Heart left ventricle (tissue), 16 donors: ENCODE data around the gene TIAM2. TPM values are rescaled to one million over a fixed set of nuclear protein-coding genes. Genes with fewer than 3 reads are reported as not detected.

Source experiments
- ATAC-seq, 4 donors: fragments of 200-7000 bp; cut with Tn5 transposase; one replicate each; pipeline ENCODE4 v1.9.1; 2020 to 2022; ENCODE audit warnings: moderate library complexity in 4 of 4, mild to moderate bottlenecking in 3 of 4, moderate number of reproducible peaks in 1 of 4
- DNase-seq, 5 donors: peaks; one replicate each; pipeline ENCODE4 v3.0.0-alpha.2; 2020
- H3K27ac ChIP-seq, 12 donors: fragments of 200-600 bp; sonication (generic) in 4 of 12; one replicate each; pipeline versions ENCODE4 v1.5.0 to v1.8.0; 2016 to 2022; ENCODE audit warnings: mild to moderate bottlenecking in 2 of 12
- H3K27me3 ChIP-seq, 9 donors: fragments of 200-600 bp; sonication (generic) in 2 of 9; one replicate each; pipeline versions ENCODE4 v1.5.1 to v1.8.0; 2016 to 2022; ENCODE audit warnings: mild to moderate bottlenecking in 3 of 9
- H3K36me3 ChIP-seq, 9 donors: fragments of 200-600 bp; sonication (generic) in 2 of 9; one replicate each; pipeline versions ENCODE4 v1.5.0 to v1.8.0; 2018 to 2022; ENCODE audit warnings: mild to moderate bottlenecking in 2 of 9
- H3K4me1 ChIP-seq, 12 donors: fragments of 200-600 bp; sonication (generic) in 4 of 12; one replicate each; pipeline versions ENCODE4 v1.5.0 to v1.8.0; 2016 to 2022; ENCODE audit warnings: mild to moderate bottlenecking in 3 of 12
- H3K4me3 ChIP-seq, 12 donors: fragments of 200-600 bp; sonication (generic) in 4 of 12; one replicate each; pipeline versions ENCODE4 v1.5.0 to v1.8.0; 2017 to 2022; ENCODE audit warnings: mild to moderate bottlenecking in 9 of 12, moderate library complexity in 4 of 12
- H3K9me3 ChIP-seq, 12 donors: fragments of 200-600 bp; sonication (generic) in 4 of 12; one replicate each; pipeline versions ENCODE4 v1.5.0 to v1.8.0; 2016 to 2022; ENCODE audit warnings: mild to moderate bottlenecking in 1 of 12
- CTCF ChIP-seq, 12 donors: fragments of 200-600 bp; sonication (generic) in 4 of 12; IDR thresholded peaks; one replicate each; pipeline versions ENCODE4 v1.5.0 to v1.8.0; 2018 to 2022; ENCODE audit warnings: antibody characterized with exemption in 12 of 12, mild to moderate bottlenecking in 5 of 12
- POLR2A ChIP-seq, 2 donors: fragments of 450-650 bp; IDR thresholded peaks; one replicate each; pipeline ENCODE4 v1.6.1; 2017; ENCODE audit warnings: antibody characterized with exemption in 2 of 2, mild to moderate bottlenecking in 2 of 2, moderate library complexity in 2 of 2
- WGBS, 4 donors: extraction: QIAGEN DNeasy Blood & Tissue Kit in 2 of 4; methylation state at CpG; one replicate each; pipeline versions ENCODE4 v1.1.5 to v1.1.7; 2013 to 2018; 5-methylcytosine and 5-hydroxymethylcytosine counted together
- intact Hi-C, 10 donors: fragments of 100-400 bp; cut with DNase I; formaldehyde crosslinking; loops; one replicate each; pipeline versions ENCODE4 v1.11.1 to v1.14.2; 2022
- polyA plus RNA-seq, 2 donors: library from polyadenylated mRNA; stranded (reverse); fragments of 200-250 nt; gene quantifications; one replicate each; pipeline ENCODE4 v1.2.3, GENCODE V29; 2013
- total RNA-seq, 9 donors: library from RNA; depleted of rRNA in 2 of 9; stranded (reverse); fragments of >200 nt in 2 of 9; fragmentation: NEBNext Ultra II Directional in 3 of 9; extraction: Animal tissue kit (Norgen Biotek cat#: 25700) in 3 of 9; gene quantifications; one replicate each; pipeline versions ENCODE4 v1.1.0 to v1.2.4, GENCODE V29; 2016 to 2023
- donor health status: ischemic (EF 13 %, LVEDD 7.1; RV severe dilation, severe dysfunction).
- donor health status: healthy with polysubstance abuse.
- donor health status: DM: no; HTN: yes; CAD: no.
- donor health status: DM: no; HTN: no; CAD: no.
- donor health status: ischemic (EF 25% LVEDD 6.9; RV normal size, moderate dysfunction).
- donor health status: ischemic (EF 25% LVEDD 5.7; RV mildly dilated, moderate dysfunction).
- donor health status: healthy.
- donor health status: DM: yes; HTN: yes; CAD: no.
- donor health status: ischemic (EF 35%, LVEDD 5.7; RV mildly dilated, moderate dysfunction).
- donor health status: nonischemic (EF 11% LVEDD 7.7; RV severe dilation, severe dysfunction).
- donor health status: DM: yes; HTN: yes; CAD: no.
- donor health status: PGD.
- donor health status: ischemic (EF 29% LVEDD 5.4; RV normal size, mild dysfunction).
- donor health status: nonischemic (EF 23%, LVEDD 6.1; RV moderate dilation, normal function).

The TIAM2 gene
- total and polyA plus RNA-seq, 11 donors, result 4.6 to 16.5 (median 12.6) TPM

GRCh38 chr6:154953644-154954043, 41.5 kb upstream of the TIAM2 start:
- DNase-seq (no peak), ATAC-seq (no peak)
- WGBS, 4 donors, result 87 to 98% (median 96%) methylated on average over 11 of the region's 11 CpGs
- Histone ChIP-seq H3K4me1 (no peaks in the 10 kb centered on the region), H3K36me3 (peaks cover 0 to 15% (median 0%) of the 10 kb centered on the region in 9 donors), H3K4me3 (no peak overlapping the region), H3K27ac (no peak overlapping the region), H3K27me3 (no peaks in the 10 kb centered on the region), H3K9me3 (no peaks in the 10 kb centered on the region)
- TF ChIP-seq POLR2A (IDR thresholded peaks at IDR 0.05) (no peak), CTCF (IDR thresholded peaks at IDR 0.05) (no peak)
- intact Hi-C loops, result no loop called here

- whole genome bisulfite sequencing, 4 donors, result 89 to 91% (median 90%) methylated on average over 4 of the region's 4 CpGs
These were observed 40.8 kb upstream of the TIAM2 start for GRCh38 chr6:154954347-154954746.

GRCh38 chr6:154956771-154957522, 38.2 kb upstream of the TIAM2 start:
- intact Hi-C loops, result no loop called here
- Histone ChIP-seq H3K9me3 (no peaks in the 10 kb centered on the region), H3K27me3 (no peaks in the 10 kb centered on the region), H3K4me1 (peaks cover 0 to 4% (median 0%) of the 10 kb centered on the region in 12 donors), H3K36me3 (peaks cover 0 to 10% (median 7%) of the 10 kb centered on the region in 9 donors), H3K4me3 (no peak overlapping the region), H3K27ac (no peak overlapping the region)
- no peak for ATAC-seq
- WGBS, 4 donors, result 89 to 91% (median 90%) methylated on average over 12 of the region's 12 CpGs
- DNase-seq, result no peak
- TF ChIP-seq CTCF (IDR thresholded peaks at IDR 0.05), result no peak
- no peak for TF ChIP-seq POLR2A (IDR thresholded peaks at IDR 0.05)

More at GRCh38 chr6:154954347-154954746, 40.8 kb upstream of the TIAM2 start:
- DNase-seq, result no peak
- Histone ChIP-seq H3K9me3 (no peaks in the 10 kb centered on the region), H3K27ac (no peak overlapping the region), H3K4me1 (no peaks in the 10 kb centered on the region), H3K4me3 (no peak overlapping the region), H3K36me3 (peaks cover 0 to 15% (median 0%) of the 10 kb centered on the region in 9 donors), H3K27me3 (no peaks in the 10 kb centered on the region)
- no peak for ATAC-seq
- no peak for TF ChIP-seq CTCF (IDR thresholded peaks at IDR 0.05)
- TF ChIP-seq POLR2A (IDR thresholded peaks at IDR 0.05), result no peak
- intact Hi-C loops, result no loop called here

- peaks cover 0 to 10% (median 5%) of the 10 kb centered on the region in 9 donors for H3K36me3 ChIP-seq
- intact Hi-C loops, result no loop called here
These were observed 36.6 kb upstream of the TIAM2 start for GRCh38 chr6:154958469-154958868.

More at GRCh38 chr6:154958469-154958868, 36.6 kb upstream of the TIAM2 start:
- WGBS, 4 donors, result 72 to 78% (median 77%) methylated on average over 7 of the region's 7 CpGs
- Histone ChIP-seq H3K9me3 (no peaks in the 10 kb centered on the region), H3K4me3 (no peak overlapping the region), H3K27ac (no peak overlapping the region), H3K27me3 (no peaks in the 10 kb centered on the region), H3K4me1 (peaks cover 0 to 4% (median 0%) of the 10 kb centered on the region in 12 donors)
- no peak for TF ChIP-seq CTCF (IDR thresholded peaks at IDR 0.05)
- ATAC-seq (no peak), DNase-seq (no peak)
